Measurements from ENCODE around the gene LDB2.

DNA sequence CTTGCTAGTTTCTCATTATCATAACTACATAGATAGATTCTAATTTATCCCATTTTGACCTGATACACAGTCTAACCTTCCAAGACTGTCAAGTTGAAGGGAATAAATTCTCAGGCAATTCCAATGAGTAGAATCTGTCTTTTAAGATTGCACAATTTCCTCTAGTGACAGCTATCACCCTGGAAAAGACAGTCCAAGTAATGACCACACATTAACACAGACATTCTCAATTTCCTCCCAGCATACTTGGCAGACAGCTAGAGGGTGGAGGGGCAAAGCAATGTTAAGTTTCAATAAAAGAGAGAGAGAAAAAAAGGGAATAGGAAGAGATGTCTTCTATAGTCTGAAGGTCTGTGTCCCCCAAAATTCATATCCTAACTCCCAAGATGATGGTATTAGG, 234.7 kb downstream of the LDB2 start:
- no peak for TF ChIP-seq POLR2A (IDR thresholded peaks at IDR 0.05)
- TF ChIP-seq, protein P1, sequence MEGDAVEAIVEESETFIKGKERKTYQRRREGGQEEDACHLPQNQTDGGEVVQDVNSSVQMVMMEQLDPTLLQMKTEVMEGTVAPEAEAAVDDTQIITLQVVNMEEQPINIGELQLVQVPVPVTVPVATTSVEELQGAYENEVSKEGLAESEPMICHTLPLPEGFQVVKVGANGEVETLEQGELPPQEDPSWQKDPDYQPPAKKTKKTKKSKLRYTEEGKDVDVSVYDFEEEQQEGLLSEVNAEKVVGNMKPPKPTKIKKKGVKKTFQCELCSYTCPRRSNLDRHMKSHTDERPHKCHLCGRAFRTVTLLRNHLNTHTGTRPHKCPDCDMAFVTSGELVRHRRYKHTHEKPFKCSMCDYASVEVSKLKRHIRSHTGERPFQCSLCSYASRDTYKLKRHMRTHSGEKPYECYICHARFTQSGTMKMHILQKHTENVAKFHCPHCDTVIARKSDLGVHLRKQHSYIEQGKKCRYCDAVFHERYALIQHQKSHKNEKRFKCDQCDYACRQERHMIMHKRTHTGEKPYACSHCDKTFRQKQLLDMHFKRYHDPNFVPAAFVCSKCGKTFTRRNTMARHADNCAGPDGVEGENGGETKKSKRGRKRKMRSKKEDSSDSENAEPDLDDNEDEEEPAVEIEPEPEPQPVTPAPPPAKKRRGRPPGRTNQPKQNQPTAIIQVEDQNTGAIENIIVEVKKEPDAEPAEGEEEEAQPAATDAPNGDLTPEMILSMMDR (IDR thresholded peaks at IDR 0.05): no peak
